Psoas muscle (tissue), 8 donors: ENCODE results near the gene ZMYM5. TPM values are rescaled to one million over a fixed set of nuclear protein-coding genes. Genes with fewer than 3 reads are reported as not detected.
"Not testable (repeated sequence)": the region's sequence is repeated elsewhere in the genome, so short reads cannot be mapped to it uniquely, and the experiment has no call there.

Experiments
- ATAC-seq, 4 donors: fragments of 200-7000 bp; cut with Tn5 transposase; one replicate each; pipeline ENCODE4 v1.9.1; 2020; ENCODE audit warnings: moderate library complexity in 3 of 4, mild to moderate bottlenecking in 2 of 4
- DNase-seq, 2 donors: peaks; one replicate each; pipeline ENCODE4 v3.0.0-alpha.2; 2020
- H3K27ac ChIP-seq: fragments of 200-600 bp; one replicate; pipeline ENCODE4 v1.8.0; 2022
- H3K27me3 ChIP-seq, 3 donors: fragments of 200-600 bp in 1 of 3; one replicate each; pipeline versions ENCODE4 v1.6.1 to v1.8.0; 2013 to 2022; ENCODE audit warnings: low read length in 2 of 3, mild to moderate bottlenecking in 2 of 3, moderate library complexity in 1 of 3; ENCODE audit not compliant: insufficient read depth in 3 of 3
- H3K36me3 ChIP-seq, 2 donors: fragments of 200-600 bp in 1 of 2; one replicate each; pipeline versions ENCODE4 v1.6.1 to v1.8.0; 2013 to 2022; ENCODE audit warnings: low read depth in 1 of 2, mild to moderate bottlenecking in 1 of 2, moderate library complexity in 1 of 2; ENCODE audit not compliant: insufficient read depth in 1 of 2
- H3K4me1 ChIP-seq: fragments of 200-600 bp; one replicate; pipeline ENCODE4 v1.8.0; 2022
- H3K4me3 ChIP-seq: fragments of 200-600 bp; one replicate; pipeline ENCODE4 v1.8.0; 2022; ENCODE audit warnings: mild to moderate bottlenecking
- H3K9me3 ChIP-seq: fragments of 200-600 bp; one replicate; pipeline ENCODE4 v1.8.0; 2022
- CTCF ChIP-seq: fragments of 200-600 bp; IDR thresholded peaks from one replicate; pipeline ENCODE4 v1.8.0; 2022; ENCODE audit warnings: antibody characterized with exemption
- WGBS, 3 donors: extraction: QIAGEN DNeasy Blood & Tissue Kit; methylation state at CpG; one replicate each; pipeline versions ENCODE4 v1.1.6 to v1.1.7; 2013; 5-methylcytosine and 5-hydroxymethylcytosine counted together
- intact Hi-C, 2 donors: fragments of 100-400 bp; cut with DNase I; formaldehyde crosslinking; loops; one replicate each; pipeline versions ENCODE4 v1.11.0 to v1.14.2; 2022
- long read RNA-seq, 2 donors: library from polyadenylated mRNA; unstranded; transcript quantifications; one replicate each; pipeline ENCODE4 v2.0.0, GENCODE V29; 2021
- polyA plus RNA-seq, 3 donors: library from polyadenylated mRNA; stranded (reverse); fragments of 200-250 nt; gene quantifications; one replicate each; pipeline ENCODE4 v1.2.3, GENCODE V29; 2013
- total RNA-seq, 4 donors: library from RNA; stranded (reverse); fragmentation: NEBNext Ultra II Directional in 2 of 4; extraction: Animal tissue kit (Norgen Biotek cat#: 25700) in 2 of 4; gene quantifications; one replicate each; pipeline versions ENCODE4 v1.2.1 to v1.2.4, GENCODE V29; 2021 to 2023
- donor health status: healthy with polysubstance abuse.
- donor health status: DM: no; HTN: no; CAD: no; lungs with moderate emphysema.
- donor health status: Bipolar disorder and iron deficiency.
- donor health status: healthy.
- donor health status: DM: yes; HTN: yes; CAD: no.
- donor health status: DM: no; HTN: no; CAD: no.
- donor health status: DM: no; HTN: no; CAD: no.
- donor health status: DM: yes; HTN: yes; CAD: no.

The ZMYM5 gene
- total RNA-seq, result 1 to 10 TPM; 5.5 to 8.0 (median 6.1) TPM
- 1 to 10 TPM; 3.2 to 7.6 (median 5.6) TPM for polyA plus RNA-seq
- long read RNA-seq, donor 1, partial matches to known transcripts, result 0 of 9 reads
- long read RNA-seq, donor 1, other reads (novel, unspliced or antisense), result 5 of 9 reads
- long read RNA-seq, donor 2, transcript ZMYM5-201 (8 exons, 3,268 nt), result major isoform, 10 of 29 reads
- long read RNA-seq, donor 2, partial matches to known transcripts, result 5 of 29 reads
- long read RNA-seq, donor 2, other reads (novel, unspliced or antisense), result 10 of 29 reads

GRCh38 chr13:19863323-19864023 is at the start of gene ZMYM5:
Gene ZMYM5 (minus strand): TSS chr13:19863649. CDS start chr13:19852180, 11,469 bp downstream.
- intact Hi-C loops, result loop anchor here (1.0 to 5.0 kb wide), 3 partner anchors 81 to 94 kb away; partner anchors contain the start of genes PSPC1 (in 2 of the 2) and ZMYM2 (in 2 of the 2)
- DNase-seq (peak; percentile 99 to 100), ATAC-seq (peak; percentile 95 to 98 (median 97))
- Histone ChIP-seq H3K4me1 (peaks cover 16% of the 10 kb centered on the region), H3K4me3 (peak within 1 kb of the TSS; percentile 79), H3K36me3 (peaks cover 0 to 8% of the 10 kb centered on the region in 2 donors), H3K27me3 (no peaks in the 10 kb centered on the region), H3K27ac (peak within 1 kb of the TSS; percentile 94), H3K9me3 (no peaks in the 10 kb centered on the region)
- no peak for TF ChIP-seq CTCF
- 0% methylated on average over 39 to 79 of the region's 79 CpGs for WGBS, 3 donors

- 89 to 92% (median 90%) methylated on average over 9 of the region's 9 CpGs for WGBS, 3 donors
- no peaks in the 10 kb centered on the region for H3K4me1 ChIP-seq
- no peaks in the 10 kb centered on the region for H3K36me3 ChIP-seq
- H3K27me3 ChIP-seq, result no peaks in the 10 kb centered on the region
- H3K27ac ChIP-seq, result no peak overlapping the region
- intact Hi-C loops, result no loop called here
- no peak for TF ChIP-seq CTCF
- DNase-seq, result no peak
- H3K9me3 ChIP-seq, result no peaks in the 10 kb centered on the region
- ATAC-seq, result no peak
- H3K4me3 ChIP-seq, result no peak overlapping the region
These were observed 47.1 kb upstream of the ZMYM5 start for GRCh38 chr13:19910336-19911072.

GRCh38 chr13:19908350-19908986 is 45.0 kb upstream of the ZMYM5 start:
- H3K27ac ChIP-seq, result no peak overlapping the region
- intact Hi-C loops, result no loop called here
- no peaks in the 10 kb centered on the region for H3K27me3 ChIP-seq
- DNase-seq (no peak), ATAC-seq (no peak)
- H3K4me3 ChIP-seq, result no peak overlapping the region
- no peaks in the 10 kb centered on the region for H3K36me3 ChIP-seq
- TF ChIP-seq CTCF, result no peak
- no peaks in the 10 kb centered on the region for H3K4me1 ChIP-seq
- H3K9me3 ChIP-seq, result no peaks in the 10 kb centered on the region
- WGBS, 3 donors, result 69 to 93% (median 77%) methylated on average over 1 of the region's 1 CpG

- H3K27ac ChIP-seq, H3K4me1 ChIP-seq, H3K27me3 ChIP-seq, H3K36me3 ChIP-seq, ATAC-seq, intact Hi-C loops, DNase-seq, H3K4me3 ChIP-seq, H3K9me3 ChIP-seq: not testable (repeated sequence)
- 82 to 84% (median 82%) methylated on average over 9 of the region's 9 CpGs for WGBS, 3 donors
These were observed 42.2 kb upstream of the ZMYM5 start for GRCh38 chr13:19905487-19906195.
